ENCODE measurements around the gene RGS16. TPM values are rescaled to one million over a fixed set of nuclear protein-coding genes. Genes with fewer than 3 reads are reported as not detected.
A peak's percentile ranks its signal among the peaks of the same experiment; 100 is the strongest.

The RGS16 gene
- total and polyA plus RNA-seq, 9 of the 15 experiments (the other 6 are each of a cell fraction or from before 2014, with no cell fraction given), result 0.07 to 0.55 (median 0.36) TPM

DNA sequence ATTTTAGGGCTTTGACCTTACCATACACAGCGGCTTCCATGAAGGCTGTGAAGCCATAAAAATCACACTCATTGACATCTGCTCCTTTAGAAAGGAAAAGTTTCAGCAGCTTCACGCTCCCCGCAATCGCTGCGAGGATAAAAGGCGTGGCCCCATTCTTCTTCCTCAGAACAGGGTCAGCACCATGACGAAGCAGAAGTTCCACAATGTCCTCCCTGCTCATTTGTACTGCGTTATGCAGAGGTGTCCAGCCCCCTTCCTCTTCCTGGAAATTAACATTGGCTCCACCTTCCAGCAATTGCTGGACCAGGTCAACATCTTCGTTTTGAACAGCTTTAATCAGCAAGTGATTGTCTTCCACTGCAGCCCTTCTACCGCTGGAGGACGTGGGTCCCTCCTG, 17.8 kb downstream of the RGS16 start (continued):
- TF ChIP-seq MAFF (IDR thresholded peaks at IDR 0.05; ENCODE audit: low read length) (peak; percentile 84), ZNF584 (CRISPR knock-in tag; IDR thresholded peaks at IDR 0.05; ENCODE audit: low read depth) (no peak), RAD21 (CRISPR knock-in tag; conservative IDR thresholded peaks at IDR 0.05 in 1 of 2, IDR thresholded peaks at IDR 0.05 in 1 of 2) (no peak), JUN (IDR thresholded peaks at IDR 0.05; ENCODE audit: borderline replicate concordance, low read depth, low read length) (0 out of 2 replicates have a peak, but pooled peaks have one; percentile 27), JUN (CRISPR knock-in tag; IDR thresholded peaks at IDR 0.05; ENCODE audit: borderline replicate concordance) (no peak), JUNB (CRISPR knock-in tag; conservative IDR thresholded peaks at IDR 0.05) (no peak)
- TF ChIP-seq, protein P1, sequence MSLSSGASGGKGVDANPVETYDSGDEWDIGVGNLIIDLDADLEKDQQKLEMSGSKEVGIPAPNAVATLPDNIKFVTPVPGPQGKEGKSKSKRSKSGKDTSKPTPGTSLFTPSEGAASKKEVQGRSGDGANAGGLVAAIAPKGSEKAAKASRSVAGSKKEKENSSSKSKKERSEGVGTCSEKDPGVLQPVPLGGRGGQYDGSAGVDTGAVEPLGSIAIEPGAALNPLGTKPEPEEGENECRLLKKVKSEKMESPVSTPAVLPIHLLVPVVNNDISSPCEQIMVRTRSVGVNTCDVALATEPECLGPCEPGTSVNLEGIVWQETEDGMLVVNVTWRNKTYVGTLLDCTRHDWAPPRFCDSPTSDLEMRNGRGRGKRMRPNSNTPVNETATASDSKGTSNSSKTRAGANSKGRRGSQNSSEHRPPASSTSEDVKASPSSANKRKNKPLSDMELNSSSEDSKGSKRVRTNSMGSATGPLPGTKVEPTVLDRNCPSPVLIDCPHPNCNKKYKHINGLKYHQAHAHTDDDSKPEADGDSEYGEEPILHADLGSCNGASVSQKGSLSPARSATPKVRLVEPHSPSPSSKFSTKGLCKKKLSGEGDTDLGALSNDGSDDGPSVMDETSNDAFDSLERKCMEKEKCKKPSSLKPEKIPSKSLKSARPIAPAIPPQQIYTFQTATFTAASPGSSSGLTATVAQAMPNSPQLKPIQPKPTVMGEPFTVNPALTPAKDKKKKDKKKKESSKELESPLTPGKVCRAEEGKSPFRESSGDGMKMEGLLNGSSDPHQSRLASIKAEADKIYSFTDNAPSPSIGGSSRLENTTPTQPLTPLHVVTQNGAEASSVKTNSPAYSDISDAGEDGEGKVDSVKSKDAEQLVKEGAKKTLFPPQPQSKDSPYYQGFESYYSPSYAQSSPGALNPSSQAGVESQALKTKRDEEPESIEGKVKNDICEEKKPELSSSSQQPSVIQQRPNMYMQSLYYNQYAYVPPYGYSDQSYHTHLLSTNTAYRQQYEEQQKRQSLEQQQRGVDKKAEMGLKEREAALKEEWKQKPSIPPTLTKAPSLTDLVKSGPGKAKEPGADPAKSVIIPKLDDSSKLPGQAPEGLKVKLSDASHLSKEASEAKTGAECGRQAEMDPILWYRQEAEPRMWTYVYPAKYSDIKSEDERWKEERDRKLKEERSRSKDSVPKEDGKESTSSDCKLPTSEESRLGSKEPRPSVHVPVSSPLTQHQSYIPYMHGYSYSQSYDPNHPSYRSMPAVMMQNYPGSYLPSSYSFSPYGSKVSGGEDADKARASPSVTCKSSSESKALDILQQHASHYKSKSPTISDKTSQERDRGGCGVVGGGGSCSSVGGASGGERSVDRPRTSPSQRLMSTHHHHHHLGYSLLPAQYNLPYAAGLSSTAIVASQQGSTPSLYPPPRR (CRISPR knock-in tag; IDR thresholded peaks at IDR 0.05; ENCODE audit: borderline replicate concordance), result no peak
- TF ChIP-seq, protein P2, sequence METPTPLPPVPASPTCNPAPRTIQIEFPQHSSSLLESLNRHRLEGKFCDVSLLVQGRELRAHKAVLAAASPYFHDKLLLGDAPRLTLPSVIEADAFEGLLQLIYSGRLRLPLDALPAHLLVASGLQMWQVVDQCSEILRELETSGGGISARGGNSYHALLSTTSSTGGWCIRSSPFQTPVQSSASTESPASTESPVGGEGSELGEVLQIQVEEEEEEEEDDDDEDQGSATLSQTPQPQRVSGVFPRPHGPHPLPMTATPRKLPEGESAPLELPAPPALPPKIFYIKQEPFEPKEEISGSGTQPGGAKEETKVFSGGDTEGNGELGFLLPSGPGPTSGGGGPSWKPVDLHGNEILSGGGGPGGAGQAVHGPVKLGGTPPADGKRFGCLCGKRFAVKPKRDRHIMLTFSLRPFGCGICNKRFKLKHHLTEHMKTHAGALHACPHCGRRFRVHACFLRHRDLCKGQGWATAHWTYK (CRISPR knock-in tag; IDR thresholded peaks at IDR 0.05), result no peak
- TF ChIP-seq, protein P3, sequence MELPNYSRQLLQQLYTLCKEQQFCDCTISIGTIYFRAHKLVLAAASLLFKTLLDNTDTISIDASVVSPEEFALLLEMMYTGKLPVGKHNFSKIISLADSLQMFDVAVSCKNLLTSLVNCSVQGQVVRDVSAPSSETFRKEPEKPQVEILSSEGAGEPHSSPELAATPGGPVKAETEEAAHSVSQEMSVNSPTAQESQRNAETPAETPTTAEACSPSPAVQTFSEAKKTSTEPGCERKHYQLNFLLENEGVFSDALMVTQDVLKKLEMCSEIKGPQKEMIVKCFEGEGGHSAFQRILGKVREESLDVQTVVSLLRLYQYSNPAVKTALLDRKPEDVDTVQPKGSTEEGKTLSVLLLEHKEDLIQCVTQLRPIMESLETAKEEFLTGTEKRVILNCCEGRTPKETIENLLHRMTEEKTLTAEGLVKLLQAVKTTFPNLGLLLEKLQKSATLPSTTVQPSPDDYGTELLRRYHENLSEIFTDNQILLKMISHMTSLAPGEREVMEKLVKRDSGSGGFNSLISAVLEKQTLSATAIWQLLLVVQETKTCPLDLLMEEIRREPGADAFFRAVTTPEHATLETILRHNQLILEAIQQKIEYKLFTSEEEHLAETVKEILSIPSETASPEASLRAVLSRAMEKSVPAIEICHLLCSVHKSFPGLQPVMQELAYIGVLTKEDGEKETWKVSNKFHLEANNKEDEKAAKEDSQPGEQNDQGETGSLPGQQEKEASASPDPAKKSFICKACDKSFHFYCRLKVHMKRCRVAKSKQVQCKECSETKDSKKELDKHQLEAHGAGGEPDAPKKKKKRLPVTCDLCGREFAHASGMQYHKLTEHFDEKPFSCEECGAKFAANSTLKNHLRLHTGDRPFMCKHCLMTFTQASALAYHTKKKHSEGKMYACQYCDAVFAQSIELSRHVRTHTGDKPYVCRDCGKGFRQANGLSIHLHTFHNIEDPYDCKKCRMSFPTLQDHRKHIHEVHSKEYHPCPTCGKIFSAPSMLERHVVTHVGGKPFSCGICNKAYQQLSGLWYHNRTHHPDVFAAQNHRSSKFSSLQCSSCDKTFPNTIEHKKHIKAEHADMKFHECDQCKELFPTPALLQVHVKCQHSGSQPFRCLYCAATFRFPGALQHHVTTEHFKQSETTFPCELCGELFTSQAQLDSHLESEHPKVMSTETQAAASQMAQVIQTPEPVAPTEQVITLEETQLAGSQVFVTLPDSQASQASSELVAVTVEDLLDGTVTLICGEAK (IDR thresholded peaks at IDR 0.05), result peak; percentile 62
- TF ChIP-seq, protein P3 (CRISPR knock-in tag; IDR thresholded peaks at IDR 0.05), result no peak
- TF ChIP-seq, protein P4, sequence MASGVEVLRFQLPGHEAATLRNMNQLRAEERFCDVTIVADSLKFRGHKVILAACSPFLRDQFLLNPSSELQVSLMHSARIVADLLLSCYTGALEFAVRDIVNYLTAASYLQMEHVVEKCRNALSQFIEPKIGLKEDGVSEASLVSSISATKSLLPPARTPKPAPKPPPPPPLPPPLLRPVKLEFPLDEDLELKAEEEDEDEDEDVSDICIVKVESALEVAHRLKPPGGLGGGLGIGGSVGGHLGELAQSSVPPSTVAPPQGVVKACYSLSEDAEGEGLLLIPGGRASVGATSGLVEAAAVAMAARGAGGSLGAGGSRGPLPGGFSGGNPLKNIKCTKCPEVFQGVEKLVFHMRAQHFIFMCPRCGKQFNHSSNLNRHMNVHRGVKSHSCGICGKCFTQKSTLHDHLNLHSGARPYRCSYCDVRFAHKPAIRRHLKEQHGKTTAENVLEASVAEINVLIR (CRISPR knock-in tag; IDR thresholded peaks at IDR 0.05), result peak; percentile 7; the same call in 1 of the 2 replicates

Measured in K562 (cell line).